OCI-LY1 (cell line): ENCODE data around the gene CPXM2.

Experiments
- H2AFZ ChIP-seq: fragments of 200-600 bp; sonication (generic), shearing (Covaris generic); 2 replicates; pipeline ENCODE4 v1.6.0; 2014; ENCODE audit warnings: antibody characterized with exemption, mild to moderate bottlenecking, low read length
- H3F3A ChIP-seq: fragments of 200-600 bp; sonication (generic), shearing (Covaris generic); 2 replicates; pipeline ENCODE4 v1.6.0; 2014; ENCODE audit warnings: mild to moderate bottlenecking, antibody characterized with exemption, low read length, moderate library complexity; ENCODE audit not compliant: insufficient read depth
- H3K27ac ChIP-seq: fragments of 200-600 bp; sonication (generic); 2 replicates; pipeline ENCODE4 v1.5.1; 2014; ENCODE audit warnings: low read length, mixed run types, mild to moderate bottlenecking, low read depth; ENCODE audit not compliant: poor library complexity, severe bottlenecking
- H3K27me3 ChIP-seq: fragments of 200-600 bp; sonication (generic); 2 replicates; pipeline ENCODE4 v1.6.0; 2014; ENCODE audit warnings: antibody characterized with exemption, mild to moderate bottlenecking, low read length, moderate library complexity; ENCODE audit not compliant: insufficient read depth
- H3K36me3 ChIP-seq: fragments of 200-600 bp; sonication (generic); 2 replicates; pipeline ENCODE4 v1.6.1; 2014; ENCODE audit warnings: mild to moderate bottlenecking, antibody characterized with exemption, low read length, moderate library complexity, mixed read lengths; ENCODE audit not compliant: insufficient read depth
- H3K4me1 ChIP-seq: fragments of 200-600 bp; sonication (generic); 2 replicates; pipeline ENCODE4 v1.5.1; 2014; ENCODE audit warnings: mild to moderate bottlenecking, low read length, moderate library complexity; ENCODE audit not compliant: insufficient read depth, severe bottlenecking
- H3K4me2 ChIP-seq: fragments of 200-600 bp; sonication (generic), shearing (Covaris generic); 2 replicates; pipeline ENCODE4 v1.6.1; 2014; ENCODE audit warnings: low read length
- H3K4me3 ChIP-seq: fragments of 200-600 bp; sonication (generic); 2 replicates; pipeline ENCODE4 v1.5.1; 2014; ENCODE audit warnings: low read length, low read depth, mild to moderate bottlenecking, mixed read lengths; ENCODE audit not compliant: poor library complexity, severe bottlenecking
- H3K79me2 ChIP-seq: fragments of 200-600 bp; shearing (Covaris generic); 2 replicates; pipeline ENCODE4 v1.6.1; 2016; ENCODE audit warnings: mixed run types, low read length, mixed read lengths; ENCODE audit not compliant: insufficient read depth
- H3K9ac ChIP-seq: fragments of 200-600 bp; sonication (generic), shearing (Covaris generic); 2 replicates; pipeline ENCODE4 v1.6.1; 2014; ENCODE audit warnings: mild to moderate bottlenecking, low read length, mixed read lengths
- H3K9me2 ChIP-seq: fragments of 200-600 bp; sonication (generic), shearing (Covaris generic); 2 replicates; pipeline ENCODE4 v1.6.1; 2014; ENCODE audit warnings: low read depth, mild to moderate bottlenecking, low read length, mixed read lengths
- H3K9me3 ChIP-seq: fragments of 200-600 bp; shearing (Covaris generic); 2 replicates; pipeline ENCODE4 v1.6.1; 2014; ENCODE audit warnings: low read length, mixed read lengths
- H4K20me1 ChIP-seq: fragments of 200-600 bp; sonication (generic), shearing (Covaris generic); 2 replicates; pipeline ENCODE4 v1.6.0; 2016; ENCODE audit warnings: mild to moderate bottlenecking, low read length; ENCODE audit not compliant: insufficient read depth
- EZH2 ChIP-seq: fragments of 200-600 bp; sonication (generic), shearing (Covaris generic); IDR thresholded peaks from 2 replicates; pipeline ENCODE4 v1.8.0; 2017; ENCODE audit warnings: borderline replicate concordance, mixed run types, mild to moderate bottlenecking, antibody characterized with exemption, low read length, moderate library complexity, mixed read lengths
- TF ChIP-seq, protein P1 (sequence below): fragments of 200-600 bp; sonication (generic), shearing (Covaris generic); IDR thresholded peaks from 2 replicates; pipeline ENCODE4 v1.5.1; 2017; ENCODE audit warnings: mild to moderate bottlenecking, antibody characterized with exemption, low read length, moderate library complexity, mixed read lengths

CPXM2 gene

DNA sequence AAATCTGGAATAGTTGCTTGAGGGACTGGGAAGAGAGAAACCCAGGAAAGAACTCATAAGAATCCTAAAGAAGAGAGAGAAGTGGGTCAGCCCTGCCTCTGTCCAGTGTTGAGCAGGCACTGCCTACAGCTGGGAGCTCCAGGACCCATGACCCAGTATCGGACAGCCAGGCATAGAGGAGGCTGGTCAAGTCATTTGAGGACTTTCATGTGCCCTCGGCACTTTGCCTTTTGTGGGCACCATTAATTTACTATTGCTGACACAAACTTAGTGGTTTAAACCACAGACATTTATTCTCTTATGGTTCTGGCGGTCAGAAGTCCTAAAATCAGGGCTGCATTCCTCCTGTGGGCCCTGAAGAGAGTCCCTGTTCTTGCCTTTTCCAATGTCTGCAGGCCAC, 60.3 kb downstream of the CPXM2 start:
- Histone ChIP-seq H3K9ac (no peak overlapping the region), H3K36me3 (no peaks in the 10 kb centered on the region), H2AFZ (no peak overlapping the region), H4K20me1 (no peaks in the 10 kb centered on the region), H3K4me1 (no peaks in the 10 kb centered on the region), H3K27me3 (peaks cover 4% of the 10 kb centered on the region; the same call in 1 of the 2 replicates), H3K27ac (no peak overlapping the region), H3K9me2 (no peaks in the 10 kb centered on the region), H3K9me3 (no peaks in the 10 kb centered on the region), H3F3A (no peaks in the 10 kb centered on the region), H3K4me2 (no peak overlapping the region), H3K4me3 (no peak overlapping the region), H3K79me2 (no peaks in the 10 kb centered on the region)
- TF ChIP-seq, protein P1, sequence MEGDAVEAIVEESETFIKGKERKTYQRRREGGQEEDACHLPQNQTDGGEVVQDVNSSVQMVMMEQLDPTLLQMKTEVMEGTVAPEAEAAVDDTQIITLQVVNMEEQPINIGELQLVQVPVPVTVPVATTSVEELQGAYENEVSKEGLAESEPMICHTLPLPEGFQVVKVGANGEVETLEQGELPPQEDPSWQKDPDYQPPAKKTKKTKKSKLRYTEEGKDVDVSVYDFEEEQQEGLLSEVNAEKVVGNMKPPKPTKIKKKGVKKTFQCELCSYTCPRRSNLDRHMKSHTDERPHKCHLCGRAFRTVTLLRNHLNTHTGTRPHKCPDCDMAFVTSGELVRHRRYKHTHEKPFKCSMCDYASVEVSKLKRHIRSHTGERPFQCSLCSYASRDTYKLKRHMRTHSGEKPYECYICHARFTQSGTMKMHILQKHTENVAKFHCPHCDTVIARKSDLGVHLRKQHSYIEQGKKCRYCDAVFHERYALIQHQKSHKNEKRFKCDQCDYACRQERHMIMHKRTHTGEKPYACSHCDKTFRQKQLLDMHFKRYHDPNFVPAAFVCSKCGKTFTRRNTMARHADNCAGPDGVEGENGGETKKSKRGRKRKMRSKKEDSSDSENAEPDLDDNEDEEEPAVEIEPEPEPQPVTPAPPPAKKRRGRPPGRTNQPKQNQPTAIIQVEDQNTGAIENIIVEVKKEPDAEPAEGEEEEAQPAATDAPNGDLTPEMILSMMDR = no peak
- TF ChIP-seq EZH2 = no peak

DNA sequence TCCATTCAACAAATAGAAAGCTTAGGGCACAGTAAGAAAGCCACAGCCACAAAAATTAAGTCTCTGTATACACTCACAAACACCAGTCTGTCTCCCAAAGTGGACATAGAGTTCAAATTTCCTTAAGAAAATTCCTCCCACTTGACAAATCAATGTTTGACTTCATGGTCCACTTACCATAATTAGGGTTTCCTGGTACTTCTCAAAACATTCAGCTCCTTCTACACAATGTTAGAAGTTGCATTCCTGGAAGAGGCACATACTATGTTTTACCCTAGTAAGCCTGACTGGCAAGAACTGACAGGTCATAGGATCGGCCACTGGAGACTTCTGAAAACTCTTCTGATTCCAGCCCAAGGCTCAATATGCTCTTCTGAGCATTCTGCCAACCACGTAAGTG, 70.5 kb downstream of the CPXM2 start:
- no peak overlapping the region for H2AFZ ChIP-seq
- no peaks in the 10 kb centered on the region for H3K79me2 ChIP-seq
- H3K4me3 ChIP-seq = no peak overlapping the region
- TF ChIP-seq, protein P1 = no peak
- no peak for TF ChIP-seq EZH2
- H3K9ac ChIP-seq = no peak overlapping the region
- no peaks in the 10 kb centered on the region for H3F3A ChIP-seq
- no peaks in the 10 kb centered on the region for H3K9me2 ChIP-seq
- no peak overlapping the region for H3K4me2 ChIP-seq
- H3K27ac ChIP-seq = no peak overlapping the region
- H3K36me3 ChIP-seq = no peaks in the 10 kb centered on the region
- H3K4me1 ChIP-seq = no peaks in the 10 kb centered on the region
- no peaks in the 10 kb centered on the region for H3K27me3 ChIP-seq
- H3K9me3 ChIP-seq = no peaks in the 10 kb centered on the region
- H4K20me1 ChIP-seq = no peaks in the 10 kb centered on the region

DNA sequence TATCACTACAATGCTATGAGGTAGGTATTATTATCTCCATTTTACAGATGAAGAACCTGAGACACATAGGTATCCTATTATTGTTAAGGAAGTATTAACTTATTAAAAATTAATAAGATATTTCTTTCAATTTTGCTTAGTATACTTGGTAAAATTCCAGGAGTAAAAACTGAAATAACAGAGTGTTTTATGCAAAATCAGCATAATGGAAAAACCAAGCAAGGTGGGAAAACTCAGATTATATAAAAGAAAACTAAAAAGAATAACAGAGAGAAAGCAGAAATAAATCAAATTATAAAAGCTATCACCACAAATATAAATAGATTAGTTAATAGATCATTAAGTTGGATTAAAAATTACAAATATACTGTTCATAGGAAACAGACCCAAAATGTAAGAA, 82.0 kb downstream of the CPXM2 start:
- Histone ChIP-seq H4K20me1 (no peaks in the 10 kb centered on the region), H3K27ac (no peak overlapping the region), H3K9me2 (no peaks in the 10 kb centered on the region), H3K36me3 (no peaks in the 10 kb centered on the region), H3K79me2 (no peaks in the 10 kb centered on the region), H2AFZ (no peak overlapping the region), H3K4me2 (no peak overlapping the region), H3K4me3 (no peak overlapping the region), H3F3A (no peaks in the 10 kb centered on the region), H3K4me1 (no peaks in the 10 kb centered on the region), H3K9ac (no peak overlapping the region), H3K27me3 (no peaks in the 10 kb centered on the region), H3K9me3 (no peaks in the 10 kb centered on the region)
- TF ChIP-seq, protein P1 = no peak
- no peak for TF ChIP-seq EZH2
